H9 (cell line): ENCODE results near the gene PLA2G2C. TPM values are rescaled to one million over a fixed set of nuclear protein-coding genes. Genes with fewer than 3 reads are reported as not detected.

Experiments used
- DNase-seq: peaks from one replicate; pipeline ENCODE4 v3.0.0-alpha.2; 2017
- H2AFZ ChIP-seq: one replicate; pipeline ENCODE4 v1.6.1; 2013; ENCODE audit warnings: mild to moderate bottlenecking, low read length, control low read depth, moderate library complexity
- H2AK5ac ChIP-seq: 2 replicates; pipeline ENCODE4 v1.6.1; 2013; ENCODE audit warnings: low read length, control low read depth, mixed read lengths; ENCODE audit not compliant: insufficient read length
- H2BK120ac ChIP-seq: one replicate; pipeline ENCODE4 v1.6.1; 2013; ENCODE audit warnings: low read depth, mild to moderate bottlenecking, low read length, control low read depth, inconsistent platforms; ENCODE audit not compliant: poor library complexity, severe bottlenecking
- H2BK12ac ChIP-seq: 2 replicates; pipeline ENCODE4 v1.6.1; 2013; ENCODE audit warnings: low read length, control low read depth, mixed read lengths, low read depth; ENCODE audit not compliant: insufficient read length
- H2BK15ac ChIP-seq: 2 replicates; pipeline ENCODE4 v1.6.1; 2013; ENCODE audit warnings: low read depth, low read length, control low read depth
- H2BK20ac ChIP-seq: one replicate; pipeline ENCODE4 v1.6.1; 2013; ENCODE audit warnings: low read depth, mild to moderate bottlenecking, low read length, control low read depth, inconsistent platforms; ENCODE audit not compliant: poor library complexity, severe bottlenecking
- H2BK5ac ChIP-seq: 2 replicates; pipeline ENCODE4 v1.6.1; 2013; ENCODE audit warnings: low read length, control low read depth, mixed read lengths; ENCODE audit not compliant: insufficient read length
- H3K14ac ChIP-seq: 2 replicates; pipeline ENCODE4 v1.6.1; 2013; ENCODE audit warnings: low read length, control low read depth; ENCODE audit not compliant: insufficient read depth
- H3K18ac ChIP-seq: 2 replicates; pipeline ENCODE4 v1.6.1; 2013; ENCODE audit warnings: low read depth, mild to moderate bottlenecking, mixed read lengths, low read length, control low read depth; ENCODE audit not compliant: insufficient read length
- H3K23ac ChIP-seq: 2 replicates; pipeline ENCODE4 v1.6.1; 2013; ENCODE audit warnings: low read length, control low read depth, mixed read lengths, low read depth; ENCODE audit not compliant: insufficient read length
- H3K23me2 ChIP-seq: 2 replicates; pipeline ENCODE4 v1.6.1; 2013; ENCODE audit warnings: low read depth, mild to moderate bottlenecking, mixed read lengths, low read length, control low read depth; ENCODE audit not compliant: insufficient read length, poor library complexity, severe bottlenecking
- H3K27ac ChIP-seq: 2 replicates; pipeline ENCODE4 v1.5.1; 2013; ENCODE audit warnings: low read length, control low read depth, mixed read lengths, low read depth; ENCODE audit not compliant: insufficient read length
- H3K27me3 ChIP-seq: 2 replicates; pipeline ENCODE4 v1.6.1; 2013; ENCODE audit warnings: low read length, control low read depth, inconsistent platforms; ENCODE audit not compliant: insufficient read depth
- H3K4ac ChIP-seq: 2 replicates; pipeline ENCODE4 v1.6.1; 2013; ENCODE audit warnings: low read depth, mild to moderate bottlenecking, control low read depth, inconsistent platforms, low read length, moderate library complexity
- H3K4me1 ChIP-seq: 2 replicates; pipeline ENCODE4 v1.6.1; 2013; ENCODE audit warnings: low read length, control low read depth, inconsistent platforms; ENCODE audit not compliant: insufficient read depth
- H3K4me2 ChIP-seq: 2 replicates; pipeline ENCODE4 v1.6.1; 2013; ENCODE audit warnings: low read length, control low read depth, mixed read lengths; ENCODE audit not compliant: insufficient read length, insufficient read depth
- H3K56ac ChIP-seq: 2 replicates; pipeline ENCODE4 v1.6.1; 2013; ENCODE audit warnings: low read depth, mild to moderate bottlenecking, mixed read lengths, low read length, control low read depth; ENCODE audit not compliant: insufficient read length
- H3K79me1 ChIP-seq: 2 replicates; pipeline ENCODE4 v1.6.1; 2013; ENCODE audit warnings: low read depth, mild to moderate bottlenecking, moderate library complexity, low read length, control low read depth, inconsistent platforms; ENCODE audit not compliant: insufficient read depth, poor library complexity, severe bottlenecking
- H3K79me2 ChIP-seq: 2 replicates; pipeline ENCODE4 v1.6.1; 2013; ENCODE audit warnings: low read length, control low read depth, inconsistent platforms; ENCODE audit not compliant: insufficient read depth
- H3K9ac ChIP-seq: 2 replicates; pipeline ENCODE4 v1.6.1; 2013; ENCODE audit warnings: low read length, control low read depth, mixed read lengths; ENCODE audit not compliant: insufficient read length; ENCODE audit errors: extremely low read depth
- H3K9me3 ChIP-seq: one replicate; pipeline ENCODE4 v1.6.1; 2013; ENCODE audit warnings: low read depth, low read length, inconsistent platforms; ENCODE audit not compliant: control insufficient read depth
- H3T11ph ChIP-seq: one replicate; pipeline ENCODE4 v1.6.1; 2013; ENCODE audit warnings: mild to moderate bottlenecking, low read length, control low read depth, inconsistent platforms
- H4K20me1 ChIP-seq: one replicate; pipeline ENCODE4 v1.6.1; 2013; ENCODE audit not compliant: control insufficient read depth, insufficient read length, insufficient read depth
- H4K5ac ChIP-seq: 2 replicates; pipeline ENCODE4 v1.6.1; 2013; ENCODE audit warnings: low read depth, mild to moderate bottlenecking, mixed read lengths, low read length, control low read depth; ENCODE audit not compliant: insufficient read length
- H4K8ac ChIP-seq: replicated peaks from 2 replicates; pipeline ENCODE4 v1.6.1; 2013; ENCODE audit warnings: low read length, control low read depth, mixed read lengths, low read depth; ENCODE audit not compliant: insufficient read length
- H4K91ac ChIP-seq: 2 replicates; pipeline ENCODE4 v1.6.1; 2013; ENCODE audit warnings: low read depth, mild to moderate bottlenecking, moderate library complexity, mixed read lengths, low read length, control low read depth; ENCODE audit not compliant: insufficient read length
- H3K27ac Mint-ChIP-seq, 3 experiments: 2 replicates in 2 of 3; 3 replicates in 1 of 3; pipeline ENCODE4 v1.8.0; 2020 to 2021; ENCODE audit warnings: mixed read lengths in 3 of 3, mild to moderate bottlenecking in 1 of 3, moderate library complexity in 1 of 3
- H3K27me3 Mint-ChIP-seq: 2 replicates; pipeline ENCODE4 v1.8.0; 2021; ENCODE audit warnings: low read depth, mild to moderate bottlenecking, moderate library complexity, mixed read lengths
- H3K36me3 Mint-ChIP-seq, 3 experiments: 2 replicates in 2 of 3; 3 replicates in 1 of 3; pipeline ENCODE4 v1.8.0; 2020 to 2021; ENCODE audit warnings: low read depth in 3 of 3, mixed read lengths in 3 of 3; ENCODE audit not compliant: insufficient read depth in 1 of 3
- H3K4me1 Mint-ChIP-seq, 2 experiments: 2 replicates each; pipeline ENCODE4 v1.8.0; 2020; ENCODE audit warnings: mixed read lengths in 2 of 2
- H3K4me3 Mint-ChIP-seq, 2 experiments: 2 replicates in 1 of 2; 3 replicates in 1 of 2; pipeline ENCODE4 v1.8.0; 2020 to 2021; ENCODE audit warnings: mild to moderate bottlenecking in 2 of 2, mixed read lengths in 2 of 2, moderate library complexity in 1 of 2
- H3K9me3 Mint-ChIP-seq, 2 experiments: 2 replicates in 1 of 2; 3 replicates in 1 of 2; pipeline ENCODE4 v1.8.0; 2020; ENCODE audit warnings: mild to moderate bottlenecking in 2 of 2, mixed read lengths in 2 of 2, moderate library complexity in 1 of 2
- CTCF ChIP-seq: fragments of 200-600 bp; sonication (generic); conservative IDR thresholded peaks from 3 replicates; pipeline ENCODE4 v1.8.0; 2021; ENCODE audit warnings: antibody characterized with exemption, mild to moderate bottlenecking
- WGBS: extraction: QIAGEN DNeasy Blood & Tissue Kit; methylation state at CpG from one replicate; pipeline ENCODE4 v1.1.7; 2013; ENCODE audit warnings: missing lambda C conversion rate, low lambda C conversion rate, mixed read lengths; ENCODE audit not compliant: insufficient read length; ENCODE audit errors: extremely low coverage; 5-methylcytosine and 5-hydroxymethylcytosine counted together
- total RNA-seq: library from RNA; stranded (reverse); gene quantifications from 2 replicates; pipeline ENCODE4 v1.2.1, GENCODE V29; 2021

PLA2G2C gene
- total RNA-seq, 1 experiment from 2014 or later, result not detected

- Histone ChIP-seq H2BK5ac (no peak overlapping the region), H3T11ph (no peak overlapping the region), H4K20me1 (no peaks in the 10 kb centered on the region), H2BK120ac (no peak overlapping the region), H3K27me3 (peaks cover 2% of the 10 kb centered on the region; the same call in 1 of the 2 replicates), H3K23me2 (no peaks in the 10 kb centered on the region), H3K14ac (no peak overlapping the region), H4K5ac (no peak overlapping the region), H2AFZ (no peak overlapping the region), H3K23ac (no peak overlapping the region), H2BK12ac (no peak overlapping the region), H3K4me1 (no peaks in the 10 kb centered on the region), H3K79me2 (no peaks in the 10 kb centered on the region), H3K56ac (no peak overlapping the region), H3K9me3 (no peaks in the 10 kb centered on the region), H2BK20ac (no peak overlapping the region), H3K27ac (no peak overlapping the region), H3K79me1 (no peaks in the 10 kb centered on the region), H3K18ac (no peak overlapping the region), H3K9ac (no peak overlapping the region), H3K4me2 (no peak overlapping the region), H4K91ac (no peak overlapping the region), H3K4ac (no peak overlapping the region), H4K8ac (no peak overlapping the region), H2AK5ac (no peak overlapping the region), H2BK15ac (no peak overlapping the region)
- no peak overlapping the region; a peak in 1 of 7 replicates for H3K27ac Mint-ChIP-seq
- no peaks in the 10 kb centered on the region for H3K36me3 Mint-ChIP-seq
- no peak for DNase-seq
- H3K27me3 Mint-ChIP-seq, result peaks cover 55% of the 10 kb centered on the region
- no peaks in the 10 kb centered on the region for H3K9me3 Mint-ChIP-seq
- WGBS, result no CpG with 5 or more reads among the region's 4 CpGs
- H3K4me1 Mint-ChIP-seq, result peaks cover 9 to 18% of the 10 kb centered on the region in 2 experiments
- no peak for TF ChIP-seq CTCF
- H3K4me3 Mint-ChIP-seq, result no peak overlapping the region
These were observed 41.4 kb upstream of the PLA2G2C start for GRCh38 chr1:20227704-20228103.
